HG02870 (cell line): ENCODE results near the gene ZKSCAN1.
A peak's percentile ranks its signal among the peaks of the same experiment; 100 is the strongest.

Experiments used
- ATAC-seq: cut with Tn5 transposase; IDR thresholded peaks from one replicate; pipeline ENCODE4 v1.9.1; 2021; ENCODE audit warnings: mild to moderate bottlenecking, moderate library complexity; ENCODE audit not compliant: unreplicated experiment

ZKSCAN1 gene

GRCh38 chr7:100034871-100035510 lies 19.6 kb downstream of the ZKSCAN1 start:
- no peak for ATAC-seq

DNA sequence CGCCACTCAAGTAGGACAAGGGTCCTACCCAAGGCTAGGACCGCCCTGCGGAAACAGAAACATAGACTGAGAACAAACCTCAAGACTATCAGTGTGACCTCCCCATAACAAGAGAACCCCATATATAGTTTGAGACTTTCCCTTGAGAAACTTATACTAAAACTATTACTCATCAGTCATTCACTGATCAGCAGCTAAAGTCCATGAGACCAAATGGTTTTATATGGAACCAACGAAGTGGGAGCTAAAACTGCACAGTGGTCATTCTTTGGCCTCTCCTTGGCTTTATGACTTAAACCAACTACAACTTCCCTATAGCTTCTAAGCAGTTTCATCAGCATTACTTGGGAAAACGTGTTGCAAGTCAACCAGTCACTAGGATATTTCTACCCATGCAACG lies 20.5 kb downstream of the ZKSCAN1 start:
- no peak for ATAC-seq

GRCh38 chr7:100038326-100038725 lies 22.9 kb downstream of the ZKSCAN1 start:
- ATAC-seq = no peak

DNA sequence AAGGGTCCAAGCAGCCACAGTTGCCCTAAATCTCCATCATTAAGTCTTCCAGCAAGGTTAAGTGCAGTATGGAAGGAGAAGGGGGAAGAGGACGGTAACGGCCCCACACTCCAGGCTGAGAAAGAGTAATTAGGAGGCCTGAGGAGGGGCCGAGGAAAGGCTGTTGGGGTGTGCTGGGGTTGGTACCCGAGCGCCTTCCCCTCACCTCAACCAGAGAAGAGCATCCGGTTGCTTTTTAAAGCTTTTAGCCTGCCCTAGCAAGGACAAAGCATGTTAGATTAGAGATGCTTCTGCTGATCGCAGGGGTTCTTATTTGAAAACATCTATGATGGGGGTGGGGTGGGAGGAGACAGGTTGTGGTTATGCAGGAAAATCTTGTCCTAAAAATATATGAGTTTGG lies 25.2 kb downstream of the ZKSCAN1 start:
- ATAC-seq = no peak

- ATAC-seq = no peak
Measured at GRCh38 chr7:100044718-100045117, 29.3 kb downstream of the ZKSCAN1 start.

- no peak for ATAC-seq
Measured at GRCh38 chr7:100048680-100049079, 33.3 kb downstream of the ZKSCAN1 start.

- peak; percentile 86 for ATAC-seq
Measured at GRCh38 chr7:100049441-100050291, 34.3 kb downstream of the ZKSCAN1 start, which contains the start of gene ZSCAN21. Gene ZSCAN21, plus strand, starts transcription at chr7:100049774. Its CDS starts 7,233 bp downstream, at chr7:100057007.

DNA sequence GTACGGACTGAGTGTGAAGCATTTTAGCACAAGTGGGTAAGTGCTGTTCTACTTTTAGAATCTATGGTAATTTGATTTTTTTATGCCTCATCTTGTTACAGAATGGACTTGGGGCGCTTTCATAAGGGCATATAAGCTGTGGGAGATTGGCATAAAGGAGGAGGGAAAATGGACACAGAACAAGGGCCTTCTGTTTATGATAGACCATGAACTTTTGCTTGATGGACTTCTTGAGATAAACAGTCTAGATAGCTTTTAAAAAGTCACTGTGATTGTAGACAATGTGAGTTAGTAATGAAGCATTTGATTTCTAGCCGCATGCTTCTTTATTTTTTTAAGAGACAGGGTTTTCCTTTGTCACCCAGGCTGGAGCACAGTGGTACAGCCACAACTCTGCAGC lies 36.2 kb downstream of the ZKSCAN1 start:
- no peak for ATAC-seq

GRCh38 chr7:100053215-100053614 lies 37.8 kb downstream of the ZKSCAN1 start:
- ATAC-seq = no peak

DNA sequence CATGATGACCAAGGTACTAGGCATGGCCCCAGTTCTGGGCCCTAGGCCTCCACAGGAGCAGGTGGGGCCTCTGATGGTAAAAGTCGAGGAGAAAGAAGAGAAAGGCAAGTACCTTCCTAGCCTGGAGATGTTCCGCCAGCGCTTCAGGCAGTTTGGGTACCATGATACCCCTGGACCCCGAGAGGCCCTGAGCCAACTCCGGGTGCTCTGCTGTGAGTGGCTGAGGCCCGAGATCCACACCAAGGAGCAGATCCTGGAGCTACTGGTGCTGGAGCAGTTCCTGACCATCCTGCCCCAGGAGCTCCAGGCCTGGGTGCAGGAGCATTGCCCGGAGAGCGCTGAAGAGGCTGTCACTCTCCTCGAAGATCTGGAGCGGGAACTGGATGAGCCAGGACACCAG lies 41.6 kb downstream of the ZKSCAN1 start:
- ATAC-seq = no peak

DNA sequence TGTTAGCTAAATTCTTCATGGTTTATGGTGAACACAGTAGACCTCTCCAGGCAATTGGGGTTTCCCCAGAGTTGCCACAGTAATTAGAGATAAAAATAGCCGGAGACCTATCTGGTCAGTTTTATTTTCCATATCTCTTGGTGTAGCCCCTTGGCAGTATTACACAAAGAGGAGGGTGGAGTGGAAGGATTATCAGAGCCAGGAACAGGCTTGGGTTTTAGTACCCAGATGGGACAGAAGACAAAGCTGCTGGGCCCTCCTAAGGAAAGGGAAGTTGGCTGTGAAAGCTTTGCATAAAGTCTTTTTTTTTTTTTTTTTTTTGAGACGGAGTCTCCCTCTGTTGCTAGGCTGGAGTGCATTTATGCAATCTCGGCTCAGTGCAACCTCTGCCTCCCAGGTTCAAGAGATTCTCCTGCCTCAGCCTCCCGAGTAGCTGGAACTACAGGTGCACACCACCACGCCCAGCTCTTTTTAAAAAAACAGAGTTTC lies 43.9 kb downstream of the ZKSCAN1 start:
- no peak for ATAC-seq

- ATAC-seq = no peak
Measured at GRCh38 chr7:100061518-100062193, 46.3 kb downstream of the ZKSCAN1 start.

DNA sequence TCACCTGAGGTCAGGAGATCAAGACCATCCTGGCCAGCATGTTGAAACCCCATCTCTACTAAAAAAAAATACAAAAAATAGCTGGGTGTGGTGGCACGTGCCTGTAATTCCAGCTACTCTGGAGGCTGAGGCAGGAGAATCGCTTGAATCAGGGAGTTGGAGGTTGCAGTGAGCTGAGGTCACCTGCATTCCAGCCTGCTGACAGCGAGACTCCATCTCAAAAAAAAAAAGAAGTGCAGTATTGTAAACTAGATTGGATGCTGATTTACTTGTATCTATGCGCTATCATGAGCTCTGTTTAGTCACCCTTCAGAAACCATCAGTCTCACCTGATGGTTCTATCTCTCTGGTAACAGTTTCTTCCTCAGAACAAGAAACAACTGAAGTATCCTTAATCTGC lies 48.0 kb downstream of the ZKSCAN1 start:
- no peak for ATAC-seq

DNA sequence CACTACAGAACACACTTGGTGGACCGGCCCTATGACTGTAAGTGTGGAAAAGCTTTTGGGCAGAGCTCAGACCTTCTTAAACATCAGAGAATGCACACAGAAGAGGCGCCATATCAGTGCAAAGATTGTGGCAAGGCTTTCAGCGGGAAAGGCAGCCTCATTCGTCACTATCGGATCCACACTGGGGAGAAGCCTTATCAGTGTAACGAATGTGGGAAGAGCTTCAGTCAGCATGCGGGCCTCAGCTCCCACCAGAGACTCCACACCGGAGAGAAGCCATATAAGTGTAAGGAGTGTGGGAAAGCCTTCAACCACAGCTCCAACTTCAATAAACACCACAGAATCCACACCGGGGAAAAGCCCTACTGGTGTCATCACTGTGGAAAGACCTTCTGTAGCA lies 48.8 kb downstream of the ZKSCAN1 start:
- ATAC-seq = no peak

- no peak for ATAC-seq
Measured at GRCh38 chr7:100065452-100066186, 50.2 kb downstream of the ZKSCAN1 start.

DNA sequence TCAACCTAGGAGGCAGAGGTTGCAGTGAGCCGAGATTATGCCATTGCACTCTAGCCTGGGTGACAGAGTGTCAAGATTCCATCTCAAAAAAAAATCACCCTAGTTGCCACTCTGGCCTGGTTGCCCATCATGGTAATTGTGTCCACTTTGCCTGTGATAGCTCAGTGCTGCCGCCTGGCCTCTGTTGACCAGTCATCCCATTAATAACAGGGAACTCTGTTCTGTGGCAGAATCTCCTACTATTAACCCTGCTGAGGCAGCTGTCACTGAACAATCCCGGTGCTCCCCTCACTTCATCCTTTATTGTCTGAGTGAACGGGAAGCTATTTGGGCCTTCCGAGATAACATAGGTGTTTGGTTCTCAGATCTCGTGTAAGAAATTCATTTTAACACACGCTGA lies 51.6 kb downstream of the ZKSCAN1 start:
- no peak for ATAC-seq

DNA sequence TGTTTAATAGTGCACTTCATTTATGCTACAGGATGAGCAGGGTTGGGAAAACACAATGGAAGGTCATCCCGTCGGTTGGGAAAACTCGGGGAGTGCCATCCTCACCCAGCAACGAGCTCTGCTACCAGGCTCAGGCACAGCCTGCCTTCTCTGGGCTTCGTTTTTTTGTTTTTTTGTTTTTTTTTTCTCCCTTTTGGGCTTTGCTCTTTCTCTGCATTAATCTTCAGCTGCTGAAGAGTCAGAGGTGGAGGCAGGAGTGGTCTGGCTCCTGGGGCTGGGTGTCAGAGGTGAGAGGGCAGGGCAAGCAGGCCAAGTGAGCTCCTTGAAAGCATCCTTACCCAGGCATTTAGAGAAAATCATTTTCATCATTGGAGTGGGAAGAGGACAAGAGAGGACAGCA lies 54.6 kb downstream of the ZKSCAN1 start:
- ATAC-seq = no peak

- ATAC-seq = no peak
Measured at GRCh38 chr7:100071018-100071723, 55.8 kb downstream of the ZKSCAN1 start.

GRCh38 chr7:100072462-100072861 lies 57.1 kb downstream of the ZKSCAN1 start:
- no peak for ATAC-seq

DNA sequence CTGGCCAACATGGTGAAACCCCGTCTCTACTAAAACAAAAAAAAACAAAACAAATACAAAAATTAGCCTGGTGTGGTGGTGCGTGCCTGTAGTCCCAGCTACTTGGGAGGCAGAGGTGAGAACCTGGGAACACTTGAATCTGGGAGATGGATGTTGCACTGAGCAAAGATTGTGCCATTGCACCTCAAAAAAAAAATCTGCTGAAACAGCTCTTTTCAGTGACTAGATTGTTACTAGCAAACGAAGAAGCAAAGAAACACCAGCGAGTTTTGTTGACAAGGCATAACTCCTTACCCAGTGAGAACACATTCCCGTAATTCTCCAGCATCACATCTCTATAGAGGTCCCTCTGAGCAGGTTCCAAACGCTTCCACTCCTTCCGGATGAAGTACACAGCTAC lies 59.4 kb downstream of the ZKSCAN1 start:
- ATAC-seq = no peak
